Islet of Langerhans (tissue), 1 donor: Measurements from ENCODE around the gene TICRR.

ENCODE experiments used
- FAIRE-seq: peaks from one replicate; lab custom pipeline; 2011; peaks lifted over from hg19 to GRCh38; lab: Jason Lieb, UNC

TICRR gene

DNA sequence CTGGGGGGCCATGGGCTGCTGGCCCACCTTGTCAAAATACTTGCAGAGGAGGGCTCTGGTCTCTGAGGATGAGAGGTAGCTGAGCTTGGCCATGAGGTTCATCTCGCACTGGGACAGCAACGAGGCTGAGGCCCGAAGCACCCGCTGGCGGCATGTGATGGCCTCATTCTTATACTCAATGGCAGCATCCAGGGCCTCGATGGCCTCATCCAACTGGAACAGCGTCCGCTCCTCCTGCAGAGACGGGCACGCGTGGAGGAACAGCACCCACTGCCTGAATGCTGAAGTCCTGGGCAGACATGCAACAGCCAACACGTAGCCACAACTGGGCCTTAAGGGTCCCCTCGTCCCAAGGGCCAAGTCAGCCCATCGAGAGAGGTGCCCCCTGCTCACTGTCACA is 55.0 kb downstream of the TICRR start:
- no peak for FAIRE-seq

DNA sequence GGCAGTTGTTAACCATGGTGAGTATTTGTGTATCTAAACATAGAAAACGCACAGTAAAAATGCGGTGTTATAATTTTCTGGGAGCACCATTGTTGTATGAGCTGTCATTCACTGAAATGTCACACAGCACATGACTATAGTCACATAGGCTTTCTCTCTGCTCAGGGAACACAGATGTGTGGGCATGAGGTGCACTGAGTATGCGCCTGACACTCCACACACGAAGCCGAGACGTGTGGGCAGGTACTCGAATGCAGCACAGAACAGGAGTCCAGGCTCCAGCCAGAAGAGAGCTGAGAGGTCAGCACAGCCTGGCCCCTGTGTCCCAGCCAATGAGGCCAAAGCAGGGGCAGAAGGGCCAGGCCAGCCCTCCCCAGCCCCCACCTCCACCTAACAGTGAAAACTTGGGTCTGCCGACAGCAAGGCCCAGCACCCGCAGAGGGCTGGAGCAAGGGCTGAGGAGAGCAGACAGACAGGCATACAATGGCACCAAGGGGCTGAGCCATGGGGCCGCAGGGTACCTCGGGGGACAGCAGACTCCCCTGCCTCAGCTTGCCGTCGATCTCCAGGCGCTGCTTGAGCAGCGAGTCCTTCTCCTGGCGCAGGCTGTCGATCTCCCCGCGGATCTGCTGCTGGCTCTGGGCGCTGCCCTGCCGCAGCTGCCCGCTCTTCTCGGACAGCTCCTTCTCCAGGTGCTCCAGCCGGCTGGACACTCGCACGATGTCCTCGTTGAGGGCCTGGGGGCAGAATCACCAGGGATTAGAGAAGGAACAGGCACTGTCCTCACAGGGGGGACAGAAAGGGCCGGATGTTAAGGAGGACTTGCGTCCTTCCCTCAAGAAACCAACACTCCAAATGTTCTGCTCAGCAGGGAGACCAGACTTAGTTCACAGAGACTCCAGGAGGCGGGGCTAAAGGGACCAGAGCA is 56.0 kb downstream of the TICRR start:
- FAIRE-seq: no peak

DNA sequence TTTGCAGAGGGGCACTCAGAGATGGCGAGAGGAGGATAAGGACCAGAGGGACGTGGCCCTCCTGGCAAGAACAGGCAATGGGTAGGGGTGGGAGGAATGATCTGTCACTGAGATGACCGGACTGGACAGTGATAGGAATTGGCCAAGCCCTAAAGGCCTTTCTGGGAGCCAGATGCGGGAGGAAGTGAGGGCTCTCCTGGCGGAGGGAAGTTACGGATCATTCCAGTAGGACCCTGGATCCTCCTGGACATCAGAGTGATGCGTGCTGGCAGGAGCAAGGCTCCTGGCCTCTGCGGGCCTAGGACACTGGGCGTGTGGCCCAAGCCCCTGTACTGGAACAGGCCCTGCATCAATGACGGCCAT is 56.6 kb downstream of the TICRR start:
- FAIRE-seq: no peak

DNA sequence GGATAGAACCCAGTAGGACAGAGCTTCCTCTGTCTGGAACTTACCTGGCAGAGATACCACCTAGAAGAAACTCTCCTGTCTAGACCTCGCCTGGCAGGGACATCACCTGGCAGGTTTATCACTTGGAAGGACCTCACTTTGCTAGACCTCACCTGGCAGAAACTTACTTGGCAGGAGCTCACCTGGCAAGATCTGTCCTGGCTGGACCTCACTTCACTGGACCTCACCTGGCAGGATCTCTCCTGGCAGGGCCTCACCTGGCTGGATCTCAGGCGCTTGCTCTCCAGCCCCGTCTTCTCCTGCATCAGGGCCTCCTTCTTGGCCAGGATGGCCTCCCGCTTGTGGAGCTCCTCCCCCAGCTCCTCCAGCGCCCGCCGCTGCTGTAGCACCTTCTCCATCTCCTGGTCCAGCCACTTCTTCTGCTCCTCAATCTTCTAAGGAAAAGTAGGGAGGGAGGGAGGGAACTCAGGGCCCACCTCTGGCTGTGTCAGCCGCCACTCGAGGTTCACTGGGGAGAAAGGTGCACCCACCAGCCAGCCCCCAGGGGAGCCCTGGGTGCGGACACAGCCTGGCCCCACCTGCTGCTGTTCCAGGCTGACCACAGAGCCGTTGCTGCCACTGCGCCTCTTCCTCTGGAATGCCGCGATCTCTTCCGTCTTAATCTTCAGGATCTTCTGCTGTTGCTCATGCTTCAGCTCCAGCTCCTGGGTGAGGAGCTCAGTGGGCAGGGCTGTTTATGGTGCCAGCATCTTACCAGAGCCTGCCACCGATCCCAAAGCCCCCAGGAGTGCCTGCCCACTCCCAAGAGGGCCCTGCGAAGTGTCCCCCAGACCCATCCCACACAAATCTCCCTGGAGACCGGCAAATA is 57.5 kb downstream of the TICRR start:
- FAIRE-seq: no peak

DNA sequence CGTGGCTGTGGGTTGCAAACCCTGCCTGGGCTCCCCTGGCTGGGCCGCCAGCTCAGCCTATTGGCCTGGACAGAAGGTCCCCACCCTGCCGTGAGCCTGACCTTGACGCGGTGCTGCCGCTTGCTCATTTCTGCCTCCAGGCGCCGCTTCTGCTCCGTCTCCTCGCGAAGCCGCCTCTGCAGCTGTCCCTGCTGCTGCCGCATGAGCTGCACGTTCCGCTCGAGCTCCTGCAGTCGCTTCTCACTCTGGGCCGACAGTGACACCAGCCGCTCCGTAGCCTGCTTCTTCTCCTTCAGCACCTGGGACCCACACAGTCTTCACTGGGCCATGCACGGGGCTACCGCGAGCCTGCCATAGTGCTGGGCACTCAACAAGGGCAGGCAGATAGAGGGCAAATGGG is 58.3 kb downstream of the TICRR start:
- no peak for FAIRE-seq

DNA sequence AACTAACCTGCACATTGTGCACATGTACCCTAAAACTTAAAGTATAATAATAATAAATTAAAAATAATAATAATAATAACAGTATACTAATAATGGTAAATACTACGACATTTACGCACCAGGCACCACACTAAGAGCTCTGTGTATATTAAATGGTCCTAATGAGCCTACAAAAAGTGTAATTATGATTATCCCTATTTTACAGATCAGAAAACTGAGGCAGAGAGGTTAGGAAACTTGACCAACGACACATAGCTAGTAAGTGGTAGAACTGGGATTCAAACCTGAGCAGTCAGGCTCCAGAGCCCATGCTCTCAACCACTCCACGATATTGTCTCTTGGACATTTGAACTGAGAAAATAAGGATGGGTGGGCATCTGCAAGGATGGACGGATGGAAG is 65.0 kb downstream of the TICRR start:
- FAIRE-seq: no peak

DNA sequence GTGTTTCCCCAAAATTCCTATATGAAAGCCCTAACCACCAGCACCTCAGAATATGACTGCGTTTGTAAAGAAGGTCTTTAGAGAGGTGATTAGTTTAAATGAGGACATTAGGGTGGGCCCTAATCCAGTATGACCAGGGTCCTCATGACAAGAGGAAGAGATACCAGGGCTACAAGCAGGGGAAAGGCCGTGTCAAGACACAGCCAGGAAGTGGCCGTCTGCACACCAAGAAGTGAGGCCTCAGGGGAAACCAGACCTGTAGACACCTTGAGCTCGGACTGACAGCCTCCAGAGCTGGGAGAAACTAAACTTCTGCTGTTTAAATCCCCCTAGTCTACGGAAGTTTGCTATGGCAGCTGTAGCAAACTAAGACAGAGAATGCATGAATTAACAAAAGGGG is 65.8 kb downstream of the TICRR start:
- no peak for FAIRE-seq

DNA sequence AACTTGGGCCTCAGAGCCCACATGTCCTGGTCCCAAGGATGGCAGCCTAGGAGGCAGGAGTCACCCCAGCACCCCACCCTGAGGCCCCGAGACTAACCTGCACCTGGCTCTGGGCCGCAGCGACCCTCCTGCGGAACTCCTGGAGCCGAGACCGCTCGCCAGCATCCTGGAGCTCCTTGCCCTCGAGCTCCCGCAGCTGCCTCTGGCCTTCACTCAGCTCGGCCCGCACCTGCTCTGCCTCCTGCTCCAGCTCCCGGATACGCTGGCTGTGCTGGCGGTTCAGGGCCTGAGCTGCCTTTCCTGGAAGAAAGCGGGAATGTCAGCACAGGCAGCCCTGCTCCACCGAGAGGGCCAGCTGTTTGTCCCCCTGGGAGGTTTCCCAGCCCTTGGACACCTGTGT is 66.8 kb downstream of the TICRR start:
- FAIRE-seq: no peak

DNA sequence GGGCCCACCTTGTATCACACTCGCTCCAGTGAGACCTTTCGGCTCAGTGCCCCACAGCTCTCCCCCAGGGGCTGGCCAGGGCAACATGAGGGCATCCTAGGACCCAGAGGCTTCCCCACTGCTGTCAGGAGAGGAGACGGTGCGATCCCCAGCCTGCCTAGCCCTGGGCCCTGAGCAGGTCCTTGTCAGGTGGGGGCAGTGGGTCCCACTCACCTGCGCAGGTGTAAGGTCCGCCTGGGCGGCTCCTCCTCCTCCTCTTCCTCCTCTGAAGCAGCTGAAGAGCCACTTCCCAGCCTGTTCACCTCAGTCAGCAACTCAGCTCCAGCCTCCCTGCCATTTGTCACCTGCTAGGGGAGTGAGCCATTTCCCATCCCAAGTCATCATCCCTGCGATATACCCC is 70.4 kb downstream of the TICRR start:
- no peak for FAIRE-seq

DNA sequence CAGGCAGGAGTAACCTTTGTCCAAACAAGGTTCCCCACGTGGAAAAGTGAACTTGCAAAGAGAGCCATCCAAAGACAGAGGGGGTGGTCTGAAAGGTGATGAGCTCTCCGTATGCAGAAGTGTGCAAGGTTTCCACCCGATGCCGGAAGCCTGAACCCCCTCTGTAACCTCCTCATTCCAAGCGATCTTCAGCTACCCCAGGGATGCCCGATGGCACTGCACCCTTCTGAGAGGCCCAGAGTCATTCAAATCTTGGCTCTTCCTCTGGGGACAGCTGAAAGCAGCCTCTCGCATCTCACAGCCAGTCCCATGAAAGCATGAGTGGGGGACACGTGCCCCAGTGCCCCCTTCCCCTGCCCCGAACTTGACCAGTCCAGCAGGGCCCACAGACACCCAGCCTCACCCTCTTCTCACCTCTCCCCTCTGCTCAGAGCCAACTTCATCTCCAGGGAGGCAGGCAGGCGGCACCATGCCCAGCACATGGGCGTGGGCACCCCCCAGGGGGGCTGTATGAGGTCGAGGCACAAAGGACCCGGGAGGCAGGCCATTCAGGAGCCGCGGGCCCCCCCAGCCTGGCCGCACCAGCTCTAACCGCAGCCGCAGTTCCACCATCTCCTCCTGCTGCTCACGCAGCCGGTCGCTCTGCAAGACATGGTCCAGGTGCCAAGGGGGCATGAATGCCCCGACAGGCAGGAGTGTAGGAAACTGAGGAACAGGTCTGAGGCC is 71.3 kb downstream of the TICRR start:
- FAIRE-seq: no peak

DNA sequence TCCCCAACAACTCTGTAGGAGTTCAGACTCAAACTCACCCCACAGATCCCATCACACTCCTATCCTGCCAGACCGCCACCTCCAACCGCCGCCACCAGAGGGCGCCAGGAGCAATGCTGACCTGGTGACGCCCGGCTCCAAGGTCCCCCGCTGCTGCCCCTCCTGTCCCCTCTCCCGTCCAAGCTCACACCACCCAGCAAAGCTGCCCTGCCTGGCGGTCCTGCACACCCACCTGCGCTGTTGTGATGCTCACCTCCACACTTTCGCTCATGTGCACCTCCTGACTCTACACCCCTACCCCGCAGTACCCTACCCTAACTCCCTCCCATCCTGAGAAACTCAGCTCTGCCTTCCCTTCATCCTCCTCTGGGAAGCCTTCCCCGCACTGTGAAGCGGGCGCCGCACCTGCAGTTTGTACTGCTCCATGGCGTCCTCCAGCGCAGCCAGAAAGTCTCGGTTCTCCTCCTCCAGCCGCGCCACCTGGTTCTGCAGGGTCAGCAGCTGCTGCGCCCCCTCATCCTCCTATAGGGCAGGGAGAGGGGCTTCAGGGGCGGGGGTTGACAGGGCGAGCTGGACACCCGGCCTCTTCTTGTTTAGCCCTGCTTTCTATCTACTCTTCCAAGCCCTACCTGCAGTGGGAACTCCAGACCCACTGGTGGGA is 72.1 kb downstream of the TICRR start:
- no peak for FAIRE-seq

DNA sequence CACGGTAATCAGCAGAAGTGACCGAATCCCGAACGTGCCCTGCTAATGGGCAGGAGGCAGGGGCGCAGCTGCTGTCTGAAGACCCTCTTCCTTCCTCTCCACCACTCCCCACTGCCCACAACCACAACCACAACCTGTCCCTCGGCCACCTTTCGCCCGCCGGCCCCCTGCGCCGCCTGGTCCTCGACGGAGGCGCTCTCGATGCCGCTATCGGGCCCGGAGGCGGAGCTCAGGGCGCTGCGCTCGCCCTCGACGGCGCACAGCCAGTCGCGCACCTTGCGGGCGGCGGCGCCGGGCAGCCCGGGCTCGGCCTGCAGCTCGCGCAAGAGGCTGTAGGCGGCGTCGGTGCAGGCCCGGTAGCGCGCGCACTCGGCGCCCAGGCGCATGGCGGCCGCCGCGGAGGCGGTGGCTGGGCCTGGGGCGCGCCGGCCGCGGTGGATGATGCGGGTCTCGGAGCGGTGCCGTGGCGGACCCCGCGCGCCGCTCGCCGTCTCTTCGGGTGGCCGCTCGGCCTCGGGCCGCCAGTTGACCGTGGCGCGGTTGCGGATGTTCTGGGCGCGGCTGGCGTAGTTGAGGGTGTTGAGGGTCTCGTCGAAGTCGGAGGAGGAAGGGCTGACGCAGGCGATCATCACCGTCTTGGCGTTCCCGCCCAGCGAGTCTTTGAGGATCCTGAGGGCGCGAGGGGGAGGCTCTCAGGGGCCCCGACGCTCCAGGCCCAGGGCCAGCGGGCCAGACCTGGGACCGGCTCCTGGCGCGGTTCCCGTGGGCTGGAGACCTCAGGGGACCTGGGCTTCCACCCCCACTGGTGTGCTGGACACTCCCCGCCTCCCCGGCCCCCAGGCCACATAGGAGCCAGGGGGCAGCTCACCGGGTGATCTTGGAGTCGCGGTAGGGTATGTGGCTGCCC is 73.1 kb downstream of the TICRR start:
- FAIRE-seq: no peak

DNA sequence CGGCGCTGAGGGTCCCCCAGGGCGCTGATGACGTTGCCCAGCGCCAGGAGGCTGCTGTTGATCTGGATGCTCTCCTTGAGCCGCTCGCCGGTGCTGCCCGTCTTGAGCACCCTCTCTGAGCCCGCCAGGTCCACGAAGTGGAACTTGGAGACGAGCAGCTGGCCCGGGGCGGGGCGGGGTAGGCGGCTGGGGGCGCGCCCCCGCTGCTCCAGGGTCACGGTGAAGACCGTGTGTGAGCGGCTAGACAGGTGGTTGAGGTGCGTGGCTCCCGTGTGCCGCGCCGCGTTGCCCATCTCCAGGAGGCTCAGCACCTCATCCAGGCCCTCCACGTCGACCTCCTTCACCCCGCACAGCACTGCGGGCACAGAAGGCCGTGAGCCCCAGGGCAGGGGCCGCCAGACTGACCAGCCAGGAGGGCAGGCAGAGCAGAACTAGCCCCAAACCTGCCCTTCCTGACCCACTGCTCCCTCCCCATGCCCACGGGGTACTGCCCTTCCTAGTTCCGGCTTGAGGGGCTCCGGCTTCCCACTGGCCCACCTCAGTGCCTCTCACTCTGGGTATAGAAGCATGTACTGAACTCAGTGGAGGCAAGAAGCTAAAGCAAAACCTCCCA is 73.8 kb downstream of the TICRR start:
- no peak for FAIRE-seq

DNA sequence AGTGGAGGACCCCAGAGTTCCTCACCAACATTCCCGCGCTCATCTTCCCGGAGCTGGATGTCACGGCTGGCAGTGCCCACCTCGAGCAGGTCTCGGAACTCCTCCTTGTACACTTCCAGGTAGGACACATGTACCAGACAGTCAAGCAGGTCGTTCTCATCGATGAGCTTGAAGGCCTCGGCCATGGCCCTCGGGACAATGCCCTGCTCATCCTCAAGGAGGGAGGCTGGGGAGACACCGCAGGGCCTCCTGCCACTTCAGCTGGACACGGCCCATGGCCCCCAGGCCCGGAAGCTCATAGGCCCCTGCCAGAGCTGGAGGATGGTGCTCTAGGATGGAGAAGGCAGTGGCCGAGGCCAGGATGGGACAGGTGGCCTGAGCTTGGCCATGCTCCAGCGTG is 74.4 kb downstream of the TICRR start:
- FAIRE-seq: no peak

DNA sequence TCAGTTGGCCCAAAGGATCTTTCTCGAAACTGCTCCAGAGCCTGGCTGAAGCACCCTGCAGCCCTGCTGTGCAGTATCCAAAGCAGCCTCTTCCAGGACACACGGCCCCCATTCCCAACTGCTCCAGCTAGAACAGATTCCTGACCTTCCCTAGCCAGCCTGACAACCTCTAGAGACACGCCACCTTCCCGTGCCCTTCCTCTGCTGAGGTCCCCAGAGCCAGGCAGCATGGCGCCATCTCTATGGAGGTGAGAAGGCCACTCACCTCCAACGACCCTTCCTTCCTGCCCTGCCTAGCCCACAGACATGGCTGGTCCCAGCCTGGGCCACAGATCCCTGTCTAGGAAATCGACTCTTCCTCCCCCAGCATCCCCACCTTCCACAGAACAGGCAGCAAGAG is 76.9 kb downstream of the TICRR start:
- no peak for FAIRE-seq

DNA sequence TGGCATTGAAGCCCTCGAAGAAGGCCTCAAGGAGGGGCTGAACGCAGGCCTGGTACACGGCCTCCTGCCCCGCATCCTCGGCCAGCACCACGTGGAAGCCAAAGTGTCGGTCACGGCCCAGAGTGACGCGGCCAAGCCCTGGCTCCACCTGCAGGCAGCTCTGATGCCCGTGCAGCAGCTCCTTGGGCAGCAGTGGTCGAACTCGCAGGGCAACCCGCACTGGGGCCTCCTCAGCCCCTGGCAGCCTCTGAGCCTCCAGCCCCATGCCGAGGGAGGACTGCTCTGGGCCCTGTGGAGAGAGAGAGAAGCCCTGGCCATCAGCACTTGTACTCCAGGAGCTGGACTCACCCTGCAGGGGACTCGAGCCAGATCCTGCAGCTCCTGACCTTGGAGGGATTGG is 77.4 kb downstream of the TICRR start:
- FAIRE-seq: no peak

DNA sequence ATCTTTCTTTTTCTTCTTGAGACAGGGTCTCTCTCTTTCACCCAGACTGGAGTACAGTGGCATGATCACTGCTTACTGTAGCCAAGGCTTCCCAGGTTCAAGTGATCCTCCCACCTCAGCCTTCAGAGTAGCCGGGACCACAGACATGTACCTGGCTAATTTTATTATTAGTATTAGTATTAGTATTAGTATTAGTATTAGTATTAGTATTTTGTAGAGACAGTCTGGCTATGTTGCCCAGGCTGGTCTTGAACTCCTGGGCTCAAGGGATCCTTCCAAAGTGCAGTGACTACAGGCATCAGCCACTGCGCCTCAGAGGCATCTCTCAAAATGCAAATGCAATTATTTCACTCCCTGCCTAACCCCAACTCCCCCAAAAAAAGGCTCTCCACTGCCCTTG is 78.3 kb downstream of the TICRR start:
- FAIRE-seq: no peak

DNA sequence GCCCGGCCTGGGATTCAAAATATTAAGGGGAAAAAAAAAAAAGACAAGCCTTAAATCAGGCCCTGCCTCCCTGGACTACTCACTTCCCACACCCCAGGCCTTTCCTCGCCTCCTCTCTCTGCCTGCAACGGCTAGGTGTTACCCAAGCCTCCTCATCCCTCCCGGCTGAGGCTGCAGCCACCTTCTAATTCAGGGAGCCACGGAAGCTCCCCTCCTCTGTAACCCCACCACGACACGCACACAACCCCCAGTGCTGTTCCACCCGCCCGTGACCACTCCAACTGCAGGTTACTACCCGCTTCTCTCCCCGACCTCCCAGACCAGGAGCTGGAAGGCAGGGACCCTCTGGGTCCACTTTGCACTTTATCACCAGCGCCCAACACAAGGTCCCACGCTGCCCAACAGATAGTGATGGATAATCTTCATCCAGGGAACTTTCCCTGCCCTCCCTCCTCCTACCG is 79.1 kb downstream of the TICRR start:
- no peak for FAIRE-seq

DNA sequence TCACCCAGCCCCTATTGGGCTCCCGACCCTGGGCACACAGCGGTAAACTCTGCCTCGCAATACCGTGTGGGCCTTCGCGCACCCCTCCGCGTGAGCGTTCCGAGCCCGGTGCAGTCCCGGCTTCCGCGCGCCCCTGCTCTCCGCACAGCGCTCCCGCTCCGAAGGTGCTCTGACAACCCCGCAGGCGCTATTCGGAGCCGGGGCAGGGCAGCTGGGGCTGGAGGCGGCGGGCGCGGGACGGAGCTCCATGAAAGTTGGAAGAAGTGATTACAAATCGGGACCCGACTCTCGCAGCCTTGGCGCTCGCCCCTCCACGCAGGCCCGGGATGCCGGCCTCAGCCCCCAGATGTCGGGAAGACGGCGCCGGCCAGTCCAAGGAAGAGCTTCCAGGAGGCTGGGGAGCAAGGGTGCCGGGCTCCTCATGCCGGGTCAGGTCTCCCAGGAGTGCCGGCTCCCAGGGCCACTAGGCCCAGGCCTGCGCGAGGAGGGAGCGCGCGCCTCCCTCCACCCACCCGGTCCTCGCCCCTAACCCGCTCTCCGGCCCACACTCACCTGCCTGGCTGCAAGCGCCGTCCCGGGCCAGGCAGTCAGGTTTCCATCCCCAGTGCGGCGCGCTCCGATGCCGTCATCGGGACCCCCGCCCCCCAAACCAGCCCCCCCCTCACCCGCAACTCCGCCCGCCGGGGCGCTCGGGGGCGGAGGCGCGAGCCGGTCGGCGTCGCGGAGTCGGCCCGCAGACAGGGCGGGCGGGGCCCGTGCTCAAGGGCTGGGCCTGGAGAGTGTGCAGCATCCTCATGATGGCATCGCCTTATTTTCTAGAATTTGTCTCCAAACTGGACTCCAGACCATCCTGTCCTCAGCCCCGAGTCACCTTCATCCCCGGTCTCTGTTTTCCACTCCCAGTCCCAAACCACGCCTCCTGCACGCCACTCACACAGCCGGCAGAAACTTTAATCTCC is 79.9 kb downstream of the TICRR start, which contains the start of gene KIF7:
TSS of gene KIF7 (minus strand) at position 621 of the 959 bp plus-strand sequence. CDS start 2,537 bp downstream, outside the sequence.
- no peak for FAIRE-seq
